GM19397 (cell line): Measurements from ENCODE around the gene RUSC2.
"Not testable (repeated sequence)": the region's sequence is repeated elsewhere in the genome, so short reads cannot be mapped to it uniquely, and the experiment has no call there.

Source experiments
- ATAC-seq: cut with Tn5 transposase; IDR thresholded peaks from one replicate; pipeline ENCODE4 v1.9.1; 2021; ENCODE audit warnings: mild to moderate bottlenecking, moderate library complexity; ENCODE audit not compliant: unreplicated experiment

The RUSC2 gene

DNA sequence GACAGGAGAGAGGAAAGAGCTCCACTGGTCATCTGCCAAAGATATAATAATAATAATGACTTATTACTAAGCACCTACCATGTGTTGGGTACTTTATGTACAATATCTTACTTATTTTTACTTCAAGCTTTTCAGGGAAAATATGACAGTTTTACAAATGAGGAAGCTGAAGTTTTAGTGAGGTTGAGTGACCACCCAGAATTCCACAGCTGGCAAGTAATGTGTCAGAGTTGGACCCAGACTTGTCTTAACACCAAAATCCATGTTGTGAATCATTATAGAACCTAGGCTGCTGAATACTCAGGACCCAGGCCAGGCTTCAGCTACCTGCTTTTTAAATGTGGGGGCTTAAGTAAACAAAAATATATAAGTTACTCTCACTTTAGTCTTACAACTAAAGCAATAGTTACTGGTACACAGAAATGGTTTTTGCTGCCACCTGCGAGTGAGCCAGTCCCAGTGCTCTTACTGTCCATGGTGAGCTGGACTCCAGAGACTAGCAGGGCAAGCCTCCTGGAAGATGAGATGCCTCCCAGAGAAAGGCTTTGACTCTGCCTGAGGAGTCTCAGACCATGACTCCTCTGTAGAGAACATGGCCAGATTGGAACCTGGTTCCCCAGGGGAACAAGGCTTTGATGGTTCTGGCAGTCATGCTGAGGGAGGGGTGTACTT lies 29.9 kb downstream of the RUSC2 start:
- ATAC-seq: no peak

DNA sequence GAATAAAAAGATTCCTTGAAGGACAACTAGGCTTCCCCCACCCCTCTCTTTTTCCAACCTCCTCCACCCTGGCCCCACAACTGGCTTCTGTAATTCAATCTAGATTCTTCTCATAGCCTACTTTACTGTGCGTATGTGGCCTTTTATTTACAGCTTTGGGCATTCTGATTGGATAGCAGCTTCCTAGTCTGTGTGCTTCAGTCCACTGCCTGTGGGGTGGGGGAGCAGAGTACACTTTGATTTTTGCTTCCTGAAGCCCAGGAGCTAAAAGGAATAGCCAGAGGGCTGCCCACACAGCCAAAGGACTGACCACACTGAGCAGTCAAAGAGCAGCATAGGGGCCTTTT lies 30.4 kb downstream of the RUSC2 start:
- no peak for ATAC-seq

DNA sequence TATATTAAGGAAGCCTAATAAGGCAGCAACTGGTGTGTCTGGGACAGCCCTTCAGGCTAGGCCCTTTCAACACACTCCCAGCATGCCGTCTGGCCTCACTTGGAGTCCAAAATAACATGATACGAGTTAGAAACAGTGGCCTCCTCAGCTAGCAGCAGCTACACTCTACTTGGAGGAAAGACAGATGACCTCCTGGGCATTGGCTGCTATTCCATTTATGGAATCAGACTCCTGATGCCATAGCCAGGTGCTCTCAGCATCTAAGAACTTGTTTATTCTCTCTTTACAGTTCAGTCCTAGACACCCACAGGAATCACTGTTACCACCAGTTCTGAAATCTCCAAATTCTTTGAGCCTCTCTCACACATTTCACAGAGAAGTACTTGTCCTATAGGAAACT lies 31.8 kb downstream of the RUSC2 start:
- ATAC-seq: no peak

DNA sequence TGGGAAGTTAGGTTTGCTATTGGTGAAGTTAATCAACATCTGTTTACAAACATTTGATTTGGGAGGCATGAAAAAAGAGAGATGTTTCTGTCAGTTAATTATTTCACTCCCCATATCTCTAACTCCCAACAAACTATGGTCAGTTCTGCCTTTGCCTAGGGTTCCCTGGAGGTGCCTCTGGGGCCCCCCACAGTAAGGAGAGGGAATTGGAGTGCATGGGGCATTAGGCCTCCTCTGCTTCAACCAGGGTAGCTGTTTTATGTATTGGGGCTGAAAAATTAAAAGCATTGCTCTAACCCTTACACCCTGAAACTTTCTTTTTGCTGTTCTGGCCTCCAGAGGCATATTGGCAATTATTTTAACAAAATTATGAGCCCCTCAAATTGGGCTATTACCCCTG lies 32.3 kb downstream of the RUSC2 start:
- ATAC-seq: no peak

GRCh38 chr9:35522700-35523099 lies 32.8 kb downstream of the RUSC2 start:
- ATAC-seq: no peak

GRCh38 chr9:35523556-35523955 lies 33.6 kb downstream of the RUSC2 start:
- ATAC-seq: not testable (repeated sequence)

DNA sequence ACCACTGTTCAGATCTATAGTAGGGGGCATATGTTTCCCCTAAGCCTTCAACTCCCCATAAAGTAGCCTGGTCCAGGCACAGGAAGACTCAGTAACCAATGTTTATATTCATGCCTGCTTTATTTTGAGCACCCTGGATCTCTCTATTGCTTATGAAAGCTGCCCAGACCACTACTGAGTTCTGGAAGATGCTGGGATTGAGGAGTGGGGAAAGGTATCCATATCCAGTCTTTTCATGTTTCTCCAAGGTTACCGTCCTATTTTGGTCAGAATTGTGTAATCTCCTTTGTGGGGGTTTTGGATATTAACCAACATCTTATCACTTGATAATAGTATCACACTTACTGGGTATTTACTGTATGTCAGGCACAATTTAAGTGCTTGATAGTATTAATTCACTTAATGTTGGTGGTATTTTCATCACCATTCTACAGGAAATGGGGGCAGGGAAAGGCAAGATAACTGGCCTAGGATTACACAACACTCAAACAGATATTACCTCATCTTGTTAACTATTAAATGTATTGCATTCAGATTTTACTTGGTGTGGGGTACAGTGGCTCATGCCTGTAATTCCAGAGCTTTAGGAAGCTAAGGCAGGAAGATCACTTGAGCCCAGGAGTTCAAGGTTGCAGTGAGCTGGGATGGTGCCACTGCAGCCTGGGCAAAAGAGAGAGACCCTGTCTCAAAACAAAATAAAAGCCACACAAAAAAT lies 36.3 kb downstream of the RUSC2 start:
- ATAC-seq: no peak

DNA sequence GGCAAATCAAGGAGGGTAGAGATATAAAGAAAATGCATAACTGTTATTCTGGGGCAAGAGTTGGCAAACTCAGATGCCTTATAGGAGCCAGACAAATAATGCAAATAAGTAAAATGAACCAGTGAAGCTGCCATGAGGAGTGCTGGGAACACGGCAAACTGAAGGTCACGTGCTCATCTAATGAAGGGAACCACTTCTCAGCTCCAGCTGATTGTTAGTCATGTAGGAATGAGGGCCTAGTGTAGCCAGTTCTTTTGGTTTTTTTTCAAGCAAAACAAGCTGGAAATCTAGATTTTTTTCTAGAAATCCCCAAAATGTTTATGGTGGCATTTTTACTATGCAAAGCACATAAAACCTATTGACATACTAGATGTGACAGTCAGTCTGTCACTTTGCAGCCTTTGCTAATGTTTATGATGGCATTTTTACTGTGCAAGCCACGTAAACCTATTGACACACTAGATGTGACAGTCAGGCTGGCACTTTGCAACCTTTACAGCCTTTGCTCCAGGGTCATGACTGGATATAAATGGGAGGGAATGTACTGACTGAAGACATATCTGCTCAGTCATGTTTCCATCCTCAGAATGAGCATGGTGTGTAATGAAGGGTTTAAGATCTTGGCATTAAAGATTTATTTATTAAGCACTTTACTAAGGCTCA lies 39.4 kb downstream of the RUSC2 start:
- ATAC-seq: no peak

DNA sequence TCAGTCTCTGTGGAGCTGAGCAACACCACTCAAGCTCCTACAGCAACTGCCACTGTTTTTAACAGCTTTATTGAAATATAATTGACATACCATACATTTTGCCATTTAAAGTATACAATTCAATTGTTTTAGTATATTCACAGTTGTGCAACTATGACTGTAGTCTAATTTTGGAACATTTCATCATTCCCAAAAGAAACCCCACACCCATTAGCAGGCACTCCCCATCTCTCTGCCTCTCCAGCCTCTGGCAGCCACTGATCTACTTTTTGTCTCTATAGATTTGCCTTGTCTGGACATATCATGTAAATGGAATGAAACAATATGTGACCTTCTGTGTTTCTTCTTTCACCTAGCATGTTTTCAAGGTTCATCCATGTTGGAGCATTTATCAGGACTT lies 43.5 kb downstream of the RUSC2 start:
- no peak for ATAC-seq

- ATAC-seq: not testable (repeated sequence)
Observed at GRCh38 chr9:35534921-35535320, 45.0 kb downstream of the RUSC2 start.

DNA sequence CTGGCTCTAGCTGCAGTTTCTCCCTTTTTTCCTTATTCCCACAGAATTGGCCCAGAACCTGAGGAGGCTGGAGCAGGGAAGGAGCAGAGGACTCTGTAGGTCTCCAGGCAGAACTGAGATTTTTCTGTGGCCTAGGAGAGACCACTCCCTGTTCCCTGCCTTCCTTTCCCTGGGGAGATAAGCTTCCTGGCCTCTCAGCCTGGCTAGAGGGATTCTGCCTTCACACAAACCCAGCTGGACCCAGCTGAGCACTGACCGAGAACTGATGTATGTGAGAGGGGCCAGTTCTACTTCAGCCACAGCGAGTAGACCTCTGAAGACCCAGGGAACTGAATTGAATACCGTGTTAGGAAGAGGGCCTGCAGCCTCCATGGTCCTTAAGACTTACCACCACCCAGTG lies 48.0 kb downstream of the RUSC2 start:
- no peak for ATAC-seq

DNA sequence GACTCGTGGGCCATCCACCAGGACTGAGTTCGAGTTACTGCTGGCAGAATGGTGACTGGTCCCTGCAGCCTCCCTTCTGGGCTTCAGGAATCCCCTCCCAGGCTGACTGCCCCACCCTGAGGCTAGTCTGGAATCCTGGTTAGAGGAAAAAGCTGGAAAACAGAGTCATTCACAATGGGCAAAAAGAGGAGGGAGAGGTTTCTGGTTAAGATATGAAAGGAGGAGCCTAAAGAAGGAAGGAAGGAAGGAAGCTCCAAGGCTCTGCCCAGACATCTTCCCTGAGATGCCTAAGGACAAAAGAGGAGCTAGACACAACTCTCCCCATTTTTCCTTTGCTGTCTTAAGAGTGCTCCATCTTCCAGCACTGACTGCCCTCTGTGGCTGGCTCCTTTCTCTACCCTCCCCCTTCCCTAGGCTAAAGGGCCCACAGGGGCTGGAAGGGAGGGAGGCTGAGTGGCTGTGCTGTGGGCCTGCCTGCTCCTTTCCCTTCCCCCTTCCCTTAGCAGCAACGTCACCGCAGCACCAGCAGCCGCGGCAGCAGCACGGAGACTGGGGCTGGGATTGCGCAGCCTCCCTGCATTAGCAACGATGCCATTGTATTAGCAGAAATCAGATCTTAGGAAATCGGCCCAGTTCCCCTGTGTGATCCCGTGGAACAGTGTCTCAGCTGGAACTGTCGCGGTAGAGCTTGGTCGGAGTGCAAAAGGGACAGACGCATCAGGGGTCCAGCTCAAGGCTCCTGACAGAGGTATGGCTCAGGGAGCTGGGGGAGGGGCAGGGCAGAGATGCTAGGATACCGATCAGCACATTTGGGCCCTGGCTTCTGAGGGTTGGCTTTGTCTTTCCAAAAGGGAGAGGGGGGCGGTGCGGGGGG lies 48.7 kb downstream of the RUSC2 start:
- ATAC-seq: no peak
